ENCODE measurements around the gene NOL4L.

Gene NOL4L

GRCh38 chr20:32483351-32484224 is 101.5 kb downstream of the NOL4L start:
- DNase-seq (ENCODE audit: low spot score): peak; percentile 90

DNA sequence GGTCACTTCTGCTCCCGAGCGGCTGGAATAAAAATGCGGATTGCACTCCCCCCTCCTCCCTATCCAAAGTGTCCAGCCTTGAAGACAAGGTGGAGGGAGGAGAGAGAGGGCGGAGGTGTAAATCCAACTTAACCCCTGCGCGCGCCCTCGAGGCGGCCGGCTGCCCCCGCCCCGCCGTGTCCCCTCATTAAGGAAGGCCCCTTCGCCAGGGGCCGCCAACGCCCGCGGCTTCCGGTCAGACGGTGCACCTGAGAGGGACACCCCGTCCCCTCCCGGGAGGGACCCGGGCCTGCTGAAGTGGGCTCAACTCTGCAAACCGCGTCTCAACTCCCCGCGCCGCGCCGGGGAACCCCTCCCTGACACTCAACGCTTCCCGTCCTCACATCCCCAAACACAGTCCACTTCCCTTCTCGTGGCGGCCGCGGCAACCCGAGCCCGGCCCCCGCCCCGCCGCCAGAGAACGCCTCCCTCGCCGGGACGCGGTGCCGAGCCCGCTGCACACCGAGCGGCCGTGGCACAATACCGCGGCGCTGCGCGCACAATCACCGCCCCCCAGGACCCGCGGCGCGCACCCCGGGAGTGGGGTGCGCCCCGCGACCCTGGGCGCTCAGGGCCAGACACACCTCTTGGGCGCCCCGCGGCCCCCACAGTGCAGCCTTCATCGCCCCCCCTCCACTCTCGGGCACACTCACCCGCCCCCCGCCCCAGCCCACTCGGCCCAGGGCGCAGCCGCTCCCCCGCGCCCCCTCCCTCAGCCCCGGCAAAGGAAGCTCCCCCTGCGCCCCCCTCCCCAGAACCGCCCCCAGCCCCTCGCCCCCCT is 102.5 kb downstream of the NOL4L start:
- DNase-seq (ENCODE audit: low spot score): no peak

- DNase-seq (ENCODE audit: low spot score): no peak
Observed at GRCh38 chr20:32482143-32482441, 103.0 kb downstream of the NOL4L start.

DNA sequence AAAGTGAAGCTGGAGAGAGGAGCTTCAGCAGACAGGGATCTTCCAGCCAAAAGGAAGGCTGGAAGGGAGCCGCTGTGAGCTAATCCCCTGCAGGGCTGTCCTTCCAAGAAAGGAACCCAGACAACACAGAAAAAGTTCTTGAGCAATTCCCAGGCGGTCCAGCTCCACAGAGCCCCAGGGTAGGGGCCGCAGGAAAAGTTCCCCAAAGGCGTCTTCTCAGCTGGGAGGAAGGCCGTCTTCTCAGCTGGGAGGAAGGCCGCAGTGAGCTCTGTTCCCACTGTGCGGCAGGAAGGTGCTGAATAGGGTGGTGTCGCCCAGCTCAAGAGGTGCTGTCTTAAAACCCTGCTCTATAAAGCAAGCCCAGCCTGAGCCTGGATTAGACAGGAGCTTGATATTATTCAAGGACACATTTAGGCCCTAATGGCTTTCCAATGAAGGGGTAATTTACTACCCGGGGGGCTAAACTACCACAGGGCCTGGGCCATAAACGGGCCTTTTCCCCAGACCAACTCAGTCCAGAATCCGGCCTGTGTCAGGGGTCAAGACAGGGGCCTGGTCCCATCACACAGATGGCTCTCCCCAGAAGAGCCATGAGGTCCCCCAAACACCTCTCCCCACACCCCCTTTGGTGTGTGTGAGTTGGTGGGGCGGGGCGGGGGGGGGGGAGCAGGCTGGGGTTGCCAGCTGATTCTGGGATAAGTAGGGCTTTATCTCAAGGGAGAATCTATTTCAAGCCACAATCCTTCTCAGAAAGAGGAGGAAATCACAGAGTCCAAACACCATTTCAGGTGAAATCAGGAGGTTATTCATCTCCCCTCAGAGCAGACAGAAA is 103.6 kb downstream of the NOL4L start:
- DNase-seq (ENCODE audit: low spot score): no peak

DNA sequence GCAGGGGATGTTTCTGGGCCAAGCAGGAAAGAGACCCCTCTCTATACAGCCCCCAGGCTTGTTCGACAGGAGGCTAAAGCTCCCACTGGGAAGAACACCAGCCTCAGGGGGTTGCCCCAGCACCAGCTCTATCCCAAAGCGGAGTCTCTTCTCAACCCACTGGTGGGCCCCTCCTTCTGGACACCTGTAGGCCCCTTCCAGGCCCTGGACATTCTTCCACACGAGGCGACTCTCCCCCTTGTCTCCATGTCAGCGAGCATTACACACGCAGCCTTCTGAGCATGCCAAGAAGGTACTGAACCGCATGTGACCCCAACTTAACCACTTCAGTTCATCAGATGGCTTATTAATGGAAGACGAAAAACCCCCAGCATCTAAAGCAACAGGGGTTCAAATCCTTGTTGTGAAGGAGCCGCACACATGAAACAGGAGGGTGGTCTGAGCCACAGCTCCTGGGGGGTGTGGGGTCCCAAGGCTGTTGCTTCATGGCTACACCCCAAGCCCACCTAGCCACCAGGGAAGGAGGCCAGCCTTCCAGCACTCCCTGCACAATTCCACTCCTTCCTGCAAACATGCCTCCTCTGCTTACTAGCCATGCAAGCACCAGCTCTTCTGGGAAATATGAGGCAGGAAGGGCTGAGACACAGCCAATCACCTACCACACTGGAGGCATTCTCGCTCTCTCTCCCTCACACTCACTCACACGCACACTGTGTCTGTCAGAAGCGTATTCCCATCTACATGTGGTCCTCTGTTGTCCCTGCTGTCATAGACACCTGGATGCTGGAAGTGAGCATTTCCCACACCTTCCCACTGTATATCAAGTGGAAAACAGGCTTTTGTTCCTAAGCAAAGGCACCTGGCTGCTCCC is 104.5 kb downstream of the NOL4L start:
- DNase-seq (ENCODE audit: low spot score): no peak

GRCh38 chr20:32479697-32480171 is 105.4 kb downstream of the NOL4L start:
- no peak for DNase-seq (ENCODE audit: low spot score)

DNA sequence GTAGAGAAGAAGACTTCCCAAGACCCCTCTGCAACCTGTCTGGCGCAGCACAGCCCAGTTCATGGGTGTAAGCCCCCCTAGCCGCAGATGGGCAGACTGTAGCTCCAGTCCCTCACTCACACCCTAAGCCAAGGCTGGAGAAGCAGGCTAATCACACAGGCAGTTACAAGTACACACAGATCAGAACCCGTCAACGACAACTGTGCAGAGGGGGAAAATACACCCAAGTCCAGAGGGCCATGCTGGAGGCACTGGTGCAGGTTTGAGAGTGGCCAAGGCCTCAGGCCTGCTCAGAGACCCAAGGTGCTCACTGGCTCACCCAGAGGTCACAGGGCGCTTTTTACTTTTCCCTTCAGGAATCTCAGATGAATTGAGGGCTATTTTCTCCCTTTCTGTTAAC is 106.1 kb downstream of the NOL4L start:
- DNase-seq (ENCODE audit: low spot score): no peak

- no peak for DNase-seq (ENCODE audit: low spot score)
Observed at GRCh38 chr20:32478576-32478975, 106.6 kb downstream of the NOL4L start.

DNA sequence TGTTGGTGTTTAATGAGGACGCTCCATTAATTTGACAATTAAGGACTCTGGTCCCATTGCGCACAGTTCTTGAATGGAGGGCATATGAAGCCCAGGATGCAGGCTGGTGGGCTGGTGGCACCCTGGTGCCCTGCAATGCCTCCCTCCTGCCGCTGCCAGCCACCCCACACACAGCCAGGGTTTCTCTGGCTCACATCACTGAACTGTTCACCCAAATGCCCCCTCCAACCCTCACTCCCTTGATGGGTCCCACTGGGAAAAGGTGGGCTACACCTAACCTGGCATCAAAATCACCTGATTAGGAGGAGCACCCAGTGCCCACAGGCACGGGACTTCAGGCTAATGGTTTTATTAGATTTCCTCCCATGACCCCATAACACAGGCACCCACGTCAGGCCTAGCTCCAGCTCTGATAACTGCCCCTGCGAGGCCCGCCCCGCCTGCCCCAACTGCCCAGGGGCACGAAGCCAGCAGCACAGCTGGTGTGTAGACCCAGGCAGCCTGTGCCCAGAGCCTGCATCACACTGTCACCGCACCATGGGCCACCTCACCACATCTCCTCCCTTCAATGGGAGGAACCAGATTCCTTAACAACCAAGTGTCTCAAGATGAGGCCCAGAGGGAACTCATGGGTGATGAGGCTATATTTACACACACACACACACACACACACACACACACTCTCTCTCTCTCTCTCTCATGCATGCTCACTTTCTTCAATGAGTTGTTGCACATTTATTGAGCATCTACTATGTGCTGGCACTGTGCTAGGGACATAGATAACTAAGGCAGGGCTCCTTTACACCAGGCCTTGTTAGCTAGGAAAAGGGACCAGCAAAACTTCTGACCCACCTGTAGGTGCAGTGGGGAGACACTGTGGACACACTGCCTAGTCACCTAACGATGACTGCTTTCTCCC is 107.3 kb downstream of the NOL4L start:
- DNase-seq (ENCODE audit: low spot score): peak; percentile 61

DNA sequence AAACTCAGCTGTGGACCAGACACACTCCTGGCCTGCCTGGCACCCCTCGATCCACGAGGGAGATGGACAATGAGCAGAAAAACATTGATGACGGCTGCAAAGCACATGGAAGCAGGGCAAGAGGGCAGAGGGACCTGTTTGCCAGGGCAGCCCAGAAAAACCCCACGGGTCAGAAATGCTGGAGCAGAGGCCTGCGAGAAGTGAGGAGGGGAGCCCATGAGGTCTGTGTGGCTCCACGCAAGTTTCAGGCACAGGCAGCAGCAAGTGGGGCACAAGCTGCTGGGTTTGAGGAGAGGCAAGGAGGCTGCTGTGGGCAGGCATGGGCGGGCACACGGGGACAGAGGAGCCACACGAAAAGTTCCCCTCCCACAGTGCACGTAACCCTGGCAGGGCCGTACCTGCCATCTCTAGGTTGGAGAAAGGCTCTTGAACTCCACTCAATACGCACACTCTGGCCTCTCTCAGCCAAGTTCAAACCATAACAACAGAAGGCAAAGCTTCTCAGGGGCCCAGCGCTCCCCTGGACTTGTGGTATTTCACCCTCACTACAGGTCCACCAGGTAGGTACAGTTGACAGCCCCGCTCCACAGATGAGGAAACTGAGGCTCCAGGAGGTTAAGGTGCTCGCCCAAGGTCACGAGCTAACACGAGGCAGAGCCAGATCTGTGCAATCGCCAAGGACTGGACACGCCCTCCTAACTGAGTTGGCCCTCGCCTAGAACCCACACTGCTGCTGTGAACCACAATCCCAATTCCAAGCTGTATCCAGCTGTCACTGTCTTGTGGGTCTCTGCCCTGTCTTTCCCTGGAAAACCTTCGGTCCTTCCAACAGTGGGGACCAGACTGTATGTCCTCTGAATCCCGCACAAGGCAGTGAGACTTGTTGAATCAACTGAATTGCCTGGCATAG is 108.2 kb downstream of the NOL4L start:
- DNase-seq (ENCODE audit: low spot score): no peak

- DNase-seq (ENCODE audit: low spot score): peak; percentile 74
Observed at GRCh38 chr20:32474967-32475811, 109.9 kb downstream of the NOL4L start.

GRCh38 chr20:32474717-32474966 is 110.5 kb downstream of the NOL4L start:
- no peak for DNase-seq (ENCODE audit: low spot score)

GRCh38 chr20:32474009-32474716 is 111.0 kb downstream of the NOL4L start:
- DNase-seq (ENCODE audit: low spot score): no peak

GRCh38 chr20:32473231-32474008 is 111.7 kb downstream of the NOL4L start:
- DNase-seq (ENCODE audit: low spot score): no peak

DNA sequence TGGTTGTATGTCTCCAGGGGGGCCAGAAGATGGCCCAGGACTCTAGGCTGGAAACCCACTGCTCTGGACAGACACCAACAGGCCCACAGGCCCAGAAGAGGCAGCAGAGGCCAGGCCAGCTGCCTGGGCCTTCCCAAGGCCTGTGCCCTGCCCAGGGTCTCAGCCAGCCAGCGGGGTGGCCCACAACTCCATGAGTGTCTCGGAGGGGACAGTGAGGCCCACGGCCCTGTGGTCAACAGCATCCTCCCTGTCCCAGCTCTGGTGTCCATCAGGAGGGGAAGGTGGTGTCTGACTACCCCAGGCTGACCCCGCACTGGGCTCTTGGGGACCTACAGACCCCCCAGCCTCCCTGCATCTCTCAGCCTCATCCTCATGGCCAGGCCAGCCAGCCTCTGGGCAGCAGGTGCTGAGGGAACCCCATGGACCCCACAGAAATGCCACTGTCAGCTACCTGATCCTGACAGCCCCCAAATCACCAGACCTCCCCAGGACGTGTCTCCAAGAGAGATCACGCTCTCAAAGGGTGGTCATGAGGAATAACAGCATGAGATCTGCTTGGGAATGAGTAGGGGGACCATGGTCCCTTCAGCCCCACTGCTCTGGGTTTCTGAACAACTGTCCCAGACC is 112.4 kb downstream of the NOL4L start:
- no peak for DNase-seq (ENCODE audit: low spot score)

DNA sequence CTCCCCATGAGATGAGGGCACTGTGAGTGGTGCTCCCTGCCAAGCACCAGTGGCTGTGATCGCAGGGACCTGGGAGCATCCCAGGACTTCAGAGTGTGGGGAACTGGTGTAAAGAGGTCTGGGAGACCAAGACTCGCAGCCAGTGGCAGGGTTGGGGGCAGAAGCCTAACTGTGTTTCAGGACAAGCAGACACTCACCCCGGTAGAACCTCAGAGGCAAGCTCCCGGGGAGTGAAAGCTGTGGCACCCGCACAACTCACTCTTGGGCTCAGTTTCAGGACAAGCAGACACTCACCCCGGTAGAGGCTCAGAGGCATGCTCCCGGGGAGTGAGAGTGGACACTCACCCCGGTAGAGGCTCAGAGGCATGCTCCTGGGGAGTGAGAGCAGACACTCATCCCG is 114.2 kb downstream of the NOL4L start:
- DNase-seq (ENCODE audit: low spot score): no peak

All from globus pallidus (tissue), 1 donor.